ENCODE data around the gene GALR1.

GRCh38 chr18:77251730-77252050 is 2.0 kb downstream of the GALR1 start:
- TF ChIP-seq PKNOX1 (IDR thresholded peaks at IDR 0.05): no peak
- TF ChIP-seq SP1 (IDR thresholded peaks at IDR 0.05): no peak
- TF ChIP-seq HDGF (IDR thresholded peaks at IDR 0.05; ENCODE audit: borderline replicate concordance): no peak
- no peak for TF ChIP-seq BHLHE40 (IDR thresholded peaks at IDR 0.05; ENCODE audit: borderline replicate concordance)
- no peak for TF ChIP-seq FOXM1 (IDR thresholded peaks at IDR 0.05; ENCODE audit: borderline replicate concordance)
- TF ChIP-seq SUZ12 (IDR thresholded peaks at IDR 0.05): no peak
- no peak for TF ChIP-seq ELF4 (IDR thresholded peaks at IDR 0.05)
- TF ChIP-seq L3MBTL2 (conservative IDR thresholded peaks at IDR 0.05): no peak

All from HEK293T (cell line).